CD4-positive, alpha-beta T cell treated with Interleukin-10 for 1 hour (primary cell): Measurements from ENCODE around the gene RTN3.
"Not testable (repeated sequence)": the region's sequence is repeated elsewhere in the genome, so short reads cannot be mapped to it uniquely, and the experiment has no call there.

ENCODE experiments used
- DNase-seq: peaks from one replicate; pipeline ENCODE4 v3.0.0-alpha.2; 2020

RTN3 gene

GRCh38 chr11:63682066-63683021 lies 1.0 kb downstream of the RTN3 start:
- DNase-seq: no peak

DNA sequence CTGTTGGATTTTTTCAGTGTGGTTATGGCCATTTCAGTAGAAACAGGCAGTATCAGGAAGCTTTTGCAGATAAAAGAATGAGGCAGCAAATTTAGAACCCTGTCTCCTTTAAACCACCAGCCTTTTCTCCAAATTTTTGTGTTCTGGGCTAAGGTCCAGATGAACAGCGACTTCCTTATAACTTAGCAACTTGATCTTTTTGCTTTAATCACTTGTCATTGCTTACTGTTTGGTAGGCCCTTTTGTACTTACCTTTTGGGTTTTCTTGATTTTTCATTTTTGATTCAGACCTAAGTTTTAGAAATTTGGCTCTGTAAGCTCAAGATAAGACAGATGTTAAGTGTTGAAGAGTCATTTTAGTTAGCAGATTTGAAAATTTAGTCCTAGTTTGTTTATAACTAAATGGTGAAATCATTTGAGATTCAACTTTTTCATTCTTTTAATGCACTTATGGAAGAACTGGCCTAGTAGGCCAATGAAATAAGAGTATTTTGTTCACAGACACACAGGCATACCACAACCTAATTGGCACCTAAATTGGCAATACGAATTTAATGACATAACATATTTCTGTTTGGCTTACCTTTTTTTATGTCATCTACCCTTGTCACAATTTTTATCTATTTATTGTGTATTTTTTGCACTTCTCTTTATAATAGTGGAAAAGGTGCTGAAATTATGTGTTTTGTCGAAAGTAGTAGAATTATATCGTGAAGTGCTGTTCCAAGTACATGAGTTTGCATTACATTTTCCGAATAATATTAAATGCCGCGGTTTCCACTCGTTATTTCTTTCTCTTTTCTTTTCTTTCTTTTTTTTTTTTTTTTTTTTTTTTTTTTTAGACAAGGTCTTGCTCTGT lies 2.1 kb downstream of the RTN3 start:
- DNase-seq: no peak

GRCh38 chr11:63685158-63685721 lies 3.9 kb downstream of the RTN3 start:
- not testable (repeated sequence) for DNase-seq

GRCh38 chr11:63686926-63687325 lies 5.6 kb downstream of the RTN3 start:
- DNase-seq: no peak

DNA sequence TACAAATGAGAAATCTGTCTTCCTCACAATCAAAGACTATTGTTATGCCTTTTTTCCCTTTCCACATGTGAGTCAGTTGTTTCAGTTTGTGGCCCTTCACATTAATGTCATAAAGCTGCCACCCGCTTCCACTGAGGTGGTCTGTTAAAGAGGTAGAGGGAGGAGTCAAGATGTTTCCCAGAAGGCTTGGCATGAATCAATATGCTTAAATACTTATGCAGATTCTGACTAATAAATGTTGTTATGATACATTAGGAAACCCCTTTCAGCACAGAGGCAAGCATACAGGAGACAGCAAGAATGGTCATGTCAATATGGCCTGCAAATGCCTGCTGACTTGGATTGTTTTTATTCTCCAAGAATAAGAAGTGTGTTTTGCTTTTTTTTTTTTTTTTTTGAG lies 6.5 kb downstream of the RTN3 start:
- no peak for DNase-seq

DNA sequence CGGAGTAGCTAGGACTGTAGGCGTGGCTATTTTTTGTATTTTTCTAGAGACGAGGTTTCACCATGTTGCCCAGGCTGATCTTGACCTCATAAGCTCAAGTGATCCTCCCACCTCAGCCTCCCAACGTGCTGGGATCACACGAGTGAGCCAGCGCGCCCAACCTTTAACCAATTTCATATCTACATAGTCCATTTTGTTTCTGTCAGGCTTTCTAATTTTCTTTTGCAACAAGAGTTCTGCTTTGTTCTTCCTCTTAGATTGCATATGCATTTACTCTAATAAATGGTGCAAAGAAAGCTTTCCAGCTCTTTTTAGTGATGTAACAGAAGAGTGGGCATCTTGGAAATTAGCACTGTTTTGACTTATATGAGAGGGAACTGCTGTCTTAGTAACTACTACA lies 13.3 kb downstream of the RTN3 start:
- DNase-seq: no peak

- DNase-seq: no peak
These were observed 17.9 kb downstream of the RTN3 start for GRCh38 chr11:63698976-63699733.

- DNase-seq: no peak
These were observed 18.6 kb downstream of the RTN3 start for GRCh38 chr11:63699896-63700295.

- no peak for DNase-seq
These were observed 24.2 kb downstream of the RTN3 start for GRCh38 chr11:63705526-63705925.

GRCh38 chr11:63708764-63709163 lies 27.5 kb downstream of the RTN3 start:
- no peak for DNase-seq

DNA sequence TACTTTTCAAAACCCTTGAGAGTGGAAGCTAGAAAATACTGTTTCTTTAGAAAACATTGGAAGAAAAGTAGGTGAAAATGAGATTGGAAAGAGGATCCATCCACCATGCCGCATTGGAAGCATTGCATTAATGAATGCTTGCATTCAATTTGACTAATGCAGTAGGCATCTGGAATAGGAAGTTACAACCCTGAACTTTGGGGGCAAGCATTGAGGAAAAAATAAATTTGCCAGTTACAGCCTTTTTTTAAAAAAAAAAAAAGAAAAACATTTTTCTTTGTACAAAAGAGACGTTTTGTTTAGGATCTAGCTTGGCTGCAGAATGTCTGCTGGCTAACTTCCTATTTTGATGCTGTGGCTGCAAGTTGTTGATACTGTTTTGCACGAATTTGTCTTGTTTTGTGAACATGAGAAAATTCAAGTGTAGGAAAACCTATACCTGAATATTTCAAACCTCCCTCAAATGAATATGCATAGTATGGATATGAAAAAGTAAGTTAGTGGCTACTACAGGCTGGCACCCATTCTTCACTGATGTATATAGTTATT lies 28.1 kb downstream of the RTN3 start:
- no peak for DNase-seq

DNA sequence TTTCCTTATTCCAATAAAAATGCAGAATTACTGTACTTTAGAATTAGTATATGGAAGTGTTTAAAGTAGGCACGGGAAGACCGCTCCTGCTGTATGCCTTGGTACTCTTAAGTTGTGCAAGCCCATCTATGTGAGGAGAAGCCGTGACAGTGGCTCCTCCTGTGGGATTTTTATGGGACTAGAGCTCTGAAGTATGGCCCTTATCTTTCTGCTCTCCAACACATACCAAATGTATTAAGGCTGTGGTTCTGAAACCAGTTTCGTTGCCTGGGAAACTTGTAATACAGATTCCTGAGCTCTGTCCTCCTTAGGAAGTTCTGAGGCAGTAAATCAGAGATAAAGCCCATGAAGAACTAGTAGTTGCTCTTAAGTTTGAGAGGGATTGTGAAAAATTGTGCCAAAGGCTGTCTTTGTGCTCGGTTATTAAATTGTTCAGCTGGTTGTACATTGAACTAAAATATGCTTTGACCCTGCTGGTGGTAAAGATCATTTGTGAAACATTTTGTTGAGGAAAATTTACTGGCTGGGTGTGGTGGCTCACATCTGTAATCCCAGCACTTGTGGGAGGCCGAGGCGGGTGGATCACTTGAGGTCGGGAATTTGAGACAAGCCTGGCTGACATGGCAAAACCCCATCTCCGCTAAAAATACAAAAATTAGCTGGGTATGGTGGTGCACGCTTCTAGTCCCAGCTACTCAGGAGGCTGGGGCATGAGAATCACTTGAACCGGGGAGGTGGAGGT lies 29.3 kb downstream of the RTN3 start:
- DNase-seq: no peak

- no peak for DNase-seq
These were observed 30.5 kb downstream of the RTN3 start for GRCh38 chr11:63711838-63712237.

- DNase-seq: no peak
These were observed 32.5 kb downstream of the RTN3 start for GRCh38 chr11:63713766-63714165.

- DNase-seq: no peak
These were observed 34.7 kb downstream of the RTN3 start for GRCh38 chr11:63716046-63716445.

- DNase-seq: no peak
These were observed 37.7 kb downstream of the RTN3 start for GRCh38 chr11:63719001-63719400.

DNA sequence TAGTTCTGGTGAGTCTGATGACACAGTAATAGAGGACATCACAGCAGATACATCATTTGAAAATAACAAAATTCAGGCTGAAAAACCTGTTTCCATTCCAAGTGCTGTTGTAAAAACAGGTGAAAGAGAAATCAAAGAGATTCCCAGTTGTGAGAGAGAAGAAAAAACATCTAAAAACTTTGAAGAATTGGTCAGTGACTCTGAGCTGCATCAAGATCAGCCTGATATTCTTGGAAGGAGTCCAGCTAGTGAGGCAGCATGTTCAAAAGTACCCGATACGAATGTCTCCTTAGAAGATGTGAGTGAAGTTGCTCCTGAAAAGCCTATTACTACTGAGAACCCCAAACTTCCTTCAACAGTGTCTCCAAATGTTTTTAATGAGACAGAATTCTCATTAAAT lies 38.7 kb downstream of the RTN3 start:
- DNase-seq: no peak

DNA sequence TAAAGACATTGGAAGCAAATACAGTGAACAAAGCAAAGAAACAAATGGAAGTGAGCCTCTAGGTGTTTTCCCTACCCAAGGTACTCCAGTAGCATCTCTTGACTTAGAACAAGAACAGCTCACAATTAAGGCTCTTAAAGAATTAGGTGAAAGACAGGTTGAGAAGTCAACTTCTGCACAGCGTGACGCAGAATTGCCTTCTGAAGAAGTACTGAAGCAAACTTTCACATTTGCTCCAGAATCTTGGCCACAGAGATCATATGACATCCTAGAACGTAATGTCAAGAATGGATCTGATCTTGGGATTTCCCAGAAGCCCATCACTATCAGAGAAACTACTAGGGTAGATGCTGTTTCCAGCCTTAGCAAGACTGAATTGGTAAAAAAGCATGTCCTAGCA lies 39.3 kb downstream of the RTN3 start:
- DNase-seq: no peak

- DNase-seq: no peak
These were observed 48.0 kb downstream of the RTN3 start for GRCh38 chr11:63729326-63729725.

DNA sequence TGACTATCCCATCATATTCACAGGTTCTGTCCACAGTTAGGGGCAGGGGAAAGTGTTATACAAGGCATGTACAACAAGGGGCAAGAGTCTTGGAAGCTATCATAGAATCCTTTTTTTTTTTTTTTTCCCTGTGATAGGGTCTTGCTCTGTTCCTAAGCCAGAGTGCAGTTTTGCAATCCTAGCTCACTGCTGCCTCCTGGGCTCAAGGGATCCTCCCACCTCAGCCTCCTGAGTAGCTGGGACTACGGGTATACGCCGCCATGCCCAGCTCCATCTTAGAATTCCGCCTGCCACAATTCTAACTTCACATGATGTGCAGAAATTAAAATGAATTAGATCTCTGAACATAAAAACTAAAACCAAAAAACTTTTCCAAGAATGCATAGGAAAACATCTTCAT lies 55.6 kb downstream of the RTN3 start:
- no peak for DNase-seq

DNA sequence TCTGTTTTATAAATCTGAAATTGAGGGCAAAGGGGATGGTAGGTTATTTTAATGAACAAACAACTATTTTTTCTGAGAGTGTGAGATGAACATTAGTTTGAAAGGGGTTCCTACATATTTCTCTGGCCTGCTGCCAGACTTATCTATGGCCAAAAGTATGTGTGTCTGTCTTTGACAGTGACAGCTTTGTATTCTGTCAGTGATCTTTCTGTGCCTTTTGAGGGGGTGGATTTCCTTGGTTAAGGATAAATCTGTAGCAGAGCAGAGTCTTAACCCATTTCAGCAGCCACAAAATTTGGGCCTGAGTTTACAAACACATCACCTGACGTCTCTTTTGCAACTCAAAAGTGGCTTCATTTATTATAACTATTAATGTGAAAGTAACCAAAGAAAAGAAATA lies 56.4 kb downstream of the RTN3 start:
- no peak for DNase-seq
